Hepatocyte (in vitro differentiated cells): Measurements from ENCODE around the gene KRT3. TPM values are rescaled to one million over a fixed set of nuclear protein-coding genes. Genes with fewer than 3 reads are reported as not detected.

ENCODE experiments used
- DNase-seq: peaks from one replicate; pipeline ENCODE4 v3.0.0-alpha.2; 2016; ENCODE audit warnings: low spot score
- H2AFZ ChIP-seq: fragments of 200-600 bp; sonication (generic); 2 replicates; pipeline ENCODE4 v1.6.0; 2016; ENCODE audit warnings: antibody characterized with exemption, mild to moderate bottlenecking
- H3K27ac ChIP-seq: fragments of 200-600 bp; sonication (generic); 2 replicates; pipeline ENCODE4 v1.5.1; 2016; ENCODE audit warnings: mild to moderate bottlenecking
- H3K27me3 ChIP-seq: fragments of 200-600 bp; sonication (generic); 2 replicates; pipeline ENCODE4 v1.6.1; 2016
- H3K36me3 ChIP-seq: fragments of 200-600 bp; sonication (generic); replicated peaks from 2 replicates; pipeline ENCODE4 v1.5.1; 2016; ENCODE audit warnings: low read depth; ENCODE audit not compliant: insufficient read depth
- H3K4me1 ChIP-seq: fragments of 200-600 bp; sonication (generic); 2 replicates; pipeline ENCODE4 v1.5.1; 2016; ENCODE audit warnings: mild to moderate bottlenecking, moderate library complexity; ENCODE audit not compliant: insufficient read depth
- H3K4me2 ChIP-seq: fragments of 200-600 bp; sonication (generic); 2 replicates; pipeline ENCODE4 v1.6.0; 2016
- H3K4me3 ChIP-seq: fragments of 200-600 bp; sonication (generic); 2 replicates; pipeline ENCODE4 v1.5.1; 2016; ENCODE audit warnings: mild to moderate bottlenecking
- H3K79me2 ChIP-seq: fragments of 200-600 bp; sonication (generic); 2 replicates; pipeline ENCODE4 v1.6.0; 2017; ENCODE audit warnings: mild to moderate bottlenecking
- H3K9me2 ChIP-seq: fragments of 200-600 bp; sonication (generic); replicated peaks from 2 replicates; pipeline ENCODE4 v1.6.0; 2017; ENCODE audit warnings: mild to moderate bottlenecking; ENCODE audit not compliant: insufficient read depth
- H3K9me3 ChIP-seq: fragments of 200-600 bp; sonication (generic); 2 replicates; pipeline ENCODE4 v1.5.1; 2016; ENCODE audit warnings: low read depth, mild to moderate bottlenecking
- H4K20me1 ChIP-seq: fragments of 200-600 bp; sonication (generic); 2 replicates; pipeline ENCODE4 v1.6.0; 2016; ENCODE audit warnings: mild to moderate bottlenecking; ENCODE audit not compliant: insufficient read depth, poor library complexity, severe bottlenecking
- EZH2 ChIP-seq: fragments of 200-600 bp; sonication (generic); IDR thresholded peaks from 2 replicates; pipeline ENCODE4 v1.6.1; 2016; ENCODE audit warnings: antibody characterized with exemption, mild to moderate bottlenecking, borderline replicate concordance
- EZH2phosphoT487 ChIP-seq: fragments of 200-600 bp; sonication (generic); IDR thresholded peaks from one replicate; pipeline ENCODE4 v1.6.1; 2018; ENCODE audit warnings: antibody characterized with exemption, mild to moderate bottlenecking, low read depth, moderate library complexity; ENCODE audit not compliant: unreplicated experiment, severe bottlenecking
- WGBS: methylation state at CpG from one replicate; pipeline ENCODE4 v1.1.6; 2016; ENCODE audit warnings: low lambda C conversion rate; ENCODE audit errors: missing lambda C conversion rate; 5-methylcytosine and 5-hydroxymethylcytosine counted together
- polyA plus RNA-seq: library from polyadenylated mRNA; unstranded; fragments of >200 nt; fragmentation: Nextera tagmentation; extraction: Ambion mirVana; gene quantifications from 2 replicates; pipeline ENCODE4 v1.2.1, GENCODE V29; 2016
- total RNA-seq: library from RNA; depleted of rRNA; stranded (reverse); fragments of >200 nt; gene quantifications from 2 replicates; pipeline ENCODE4 v1.2.3, GENCODE V29; 2014
- TF ChIP-seq, protein P1 (sequence below): fragments of 200-600 bp; sonication (generic); IDR thresholded peaks from 2 replicates; pipeline ENCODE4 v1.5.1; 2016; ENCODE audit warnings: antibody characterized with exemption, mild to moderate bottlenecking; ENCODE audit not compliant: poor library complexity

Gene KRT3
- total RNA-seq (not detected in 2 replicates), polyA plus RNA-seq (0.43 TPM in 1 of 2 replicates, not detected in the other)

DNA sequence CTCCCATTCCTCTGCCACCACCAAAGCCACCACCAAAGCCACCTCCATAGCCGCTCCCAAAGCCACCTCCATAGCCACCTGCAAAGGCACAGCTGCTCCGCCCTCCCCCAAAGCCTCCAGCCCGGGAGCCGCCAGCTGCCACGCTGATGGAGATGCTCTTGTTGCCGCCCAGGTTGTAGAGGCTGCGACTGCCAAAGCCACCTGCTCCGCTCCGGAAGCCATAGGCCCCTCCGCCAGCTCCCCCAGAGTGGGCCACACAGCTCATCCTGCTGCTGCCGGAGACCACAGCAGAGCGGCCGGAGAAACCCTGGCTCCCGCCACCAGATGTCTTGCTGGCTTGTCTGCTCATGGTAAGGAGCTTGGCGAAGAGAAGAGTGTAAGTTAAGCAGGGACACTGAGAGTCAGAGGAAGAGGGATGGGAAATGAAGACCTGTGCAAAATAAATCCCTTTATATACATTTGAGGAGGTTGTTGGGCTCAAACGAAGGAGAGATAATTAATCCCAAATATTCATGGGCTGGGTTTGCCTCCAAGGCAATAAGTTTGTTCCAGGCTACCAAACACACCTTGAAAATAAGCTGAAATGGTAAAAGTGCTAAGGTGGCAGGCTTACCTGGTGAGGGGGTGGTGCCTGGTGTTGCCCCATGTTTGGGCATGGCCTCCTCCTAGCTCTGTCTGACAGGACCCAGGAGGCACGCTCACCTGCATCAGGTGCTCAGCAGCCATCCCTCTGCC, at the start of gene KRT3:
KRT3 (minus strand) TSS at position 424 of the 735 bp plus-strand sequence; CDS start at position 349, 75 bp downstream.
- Histone ChIP-seq H3K36me3 (no peaks in the 10 kb centered on the region), H3K9me2 (no peaks in the 10 kb centered on the region), H3K4me1 (no peaks in the 10 kb centered on the region), H4K20me1 (no peaks in the 10 kb centered on the region), H3K79me2 (no peaks in the 10 kb centered on the region), H3K4me3 (no peak within 1 kb of the TSS), H3K9me3 (no peaks in the 10 kb centered on the region), H3K27ac (no peak within 1 kb of the TSS), H3K27me3 (no peaks in the 10 kb centered on the region), H3K4me2 (no peak within 1 kb of the TSS), H2AFZ (no peak within 1 kb of the TSS)
- no peak for DNase-seq
- WGBS = 95% methylated on average over 17 of the region's 17 CpGs
- TF ChIP-seq, protein P1, sequence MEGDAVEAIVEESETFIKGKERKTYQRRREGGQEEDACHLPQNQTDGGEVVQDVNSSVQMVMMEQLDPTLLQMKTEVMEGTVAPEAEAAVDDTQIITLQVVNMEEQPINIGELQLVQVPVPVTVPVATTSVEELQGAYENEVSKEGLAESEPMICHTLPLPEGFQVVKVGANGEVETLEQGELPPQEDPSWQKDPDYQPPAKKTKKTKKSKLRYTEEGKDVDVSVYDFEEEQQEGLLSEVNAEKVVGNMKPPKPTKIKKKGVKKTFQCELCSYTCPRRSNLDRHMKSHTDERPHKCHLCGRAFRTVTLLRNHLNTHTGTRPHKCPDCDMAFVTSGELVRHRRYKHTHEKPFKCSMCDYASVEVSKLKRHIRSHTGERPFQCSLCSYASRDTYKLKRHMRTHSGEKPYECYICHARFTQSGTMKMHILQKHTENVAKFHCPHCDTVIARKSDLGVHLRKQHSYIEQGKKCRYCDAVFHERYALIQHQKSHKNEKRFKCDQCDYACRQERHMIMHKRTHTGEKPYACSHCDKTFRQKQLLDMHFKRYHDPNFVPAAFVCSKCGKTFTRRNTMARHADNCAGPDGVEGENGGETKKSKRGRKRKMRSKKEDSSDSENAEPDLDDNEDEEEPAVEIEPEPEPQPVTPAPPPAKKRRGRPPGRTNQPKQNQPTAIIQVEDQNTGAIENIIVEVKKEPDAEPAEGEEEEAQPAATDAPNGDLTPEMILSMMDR = no peak
- TF ChIP-seq EZH2 = no peak
- no peak for TF ChIP-seq EZH2phosphoT487

DNA sequence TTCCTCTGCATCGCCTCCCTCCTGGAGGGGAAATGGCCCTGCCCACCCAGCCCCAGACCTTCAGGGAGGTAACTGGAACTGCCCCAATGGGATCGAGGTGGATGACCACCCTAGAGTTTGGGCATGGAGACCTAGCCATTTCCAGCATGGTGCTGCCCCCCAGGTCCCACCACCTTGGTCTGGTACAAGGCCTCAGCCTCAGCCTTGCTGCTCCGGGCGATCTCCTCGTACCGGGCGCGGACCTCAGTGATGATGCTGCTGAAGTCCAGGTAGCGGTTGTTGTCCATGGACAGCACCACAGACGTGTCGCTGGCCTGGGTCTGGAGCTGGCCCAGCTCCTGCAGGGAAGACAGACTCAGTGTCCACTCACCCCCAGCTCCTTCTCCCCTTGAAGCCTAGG, 48.5 kb upstream of the KRT3 start:
- H2AFZ ChIP-seq = no peak overlapping the region
- no peak overlapping the region for H3K27ac ChIP-seq
- no peaks in the 10 kb centered on the region for H4K20me1 ChIP-seq
- 95% methylated on average over 11 of the region's 11 CpGs for WGBS
- peaks cover 8% of the 10 kb centered on the region for H3K27me3 ChIP-seq
- no peaks in the 10 kb centered on the region for H3K9me2 ChIP-seq
- TF ChIP-seq EZH2 (no peak), EZH2phosphoT487 (no peak)
- TF ChIP-seq, protein P1 = no peak
- H3K9me3 ChIP-seq = no peaks in the 10 kb centered on the region
- DNase-seq = no peak
- no peaks in the 10 kb centered on the region for H3K4me1 ChIP-seq
- H3K79me2 ChIP-seq = no peaks in the 10 kb centered on the region
- no peaks in the 10 kb centered on the region for H3K36me3 ChIP-seq
- H3K4me3 ChIP-seq = no peak overlapping the region
- H3K4me2 ChIP-seq = no peak overlapping the region

DNA sequence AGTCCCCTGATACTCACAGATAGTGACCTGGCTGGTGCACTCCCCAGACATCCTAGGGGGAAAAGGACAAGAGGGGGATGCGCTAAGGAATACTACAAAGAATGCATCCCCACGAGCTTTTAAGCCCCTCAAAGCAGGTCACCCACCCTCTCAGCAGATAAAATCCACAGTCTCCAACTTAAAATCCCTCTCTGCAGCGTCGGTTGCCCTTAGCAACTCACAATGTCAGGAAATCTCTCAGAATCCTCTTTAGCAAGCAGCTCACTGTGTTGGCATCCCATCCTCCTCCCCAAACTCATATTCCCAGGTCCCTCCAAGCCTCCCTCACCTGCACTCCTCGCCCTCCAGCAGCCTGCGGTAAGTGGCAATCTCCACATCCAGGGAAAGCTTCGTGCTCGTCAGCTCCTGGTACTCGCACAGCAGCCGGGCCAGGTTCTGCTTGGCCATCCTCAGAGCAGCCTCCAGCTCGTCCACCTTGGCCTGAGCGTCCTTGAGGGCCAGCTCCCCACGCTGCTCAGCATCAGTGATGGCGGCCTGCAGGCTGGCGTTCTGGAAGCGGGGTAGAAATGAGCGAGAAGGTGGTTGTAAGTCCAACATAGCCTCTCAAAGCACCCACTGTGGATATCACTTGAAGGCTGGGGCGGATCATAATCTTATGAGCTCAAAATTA, 43.7 kb upstream of the KRT3 start:
- TF ChIP-seq, protein P1 = no peak
- TF ChIP-seq EZH2 (no peak), EZH2phosphoT487 (no peak)

More for the DNA sequence above, 43.7 kb upstream of the KRT3 start:
- Histone ChIP-seq H3K36me3 (no peaks in the 10 kb centered on the region), H3K27me3 (peaks cover 17% of the 10 kb centered on the region), H4K20me1 (no peaks in the 10 kb centered on the region), H2AFZ (no peak overlapping the region), H3K4me2 (no peak overlapping the region), H3K4me3 (no peak overlapping the region), H3K27ac (no peak overlapping the region), H3K9me2 (no peaks in the 10 kb centered on the region), H3K4me1 (no peaks in the 10 kb centered on the region), H3K79me2 (no peaks in the 10 kb centered on the region), H3K9me3 (no peaks in the 10 kb centered on the region)
- DNase-seq = no peak
- WGBS = 85% methylated on average over 18 of the region's 18 CpGs
